HCEC 1CT (cell line): ENCODE results near the gene EPB42.
"Not testable (repeated sequence)": the region's sequence is repeated elsewhere in the genome, so short reads cannot be mapped to it uniquely, and the experiment has no call there.

Experiments
- DNase-seq: peaks from one replicate; pipeline ENCODE4 v3.0.0-alpha.2; 2017

Gene EPB42

GRCh38 chr15:43184407-43185124 lies 36.3 kb downstream of the EPB42 start:
- no peak for DNase-seq

- DNase-seq, result no peak
Observed at GRCh38 chr15:43183270-43183669, 37.5 kb downstream of the EPB42 start.

GRCh38 chr15:43177147-43177546 lies 43.7 kb downstream of the EPB42 start:
- not testable (repeated sequence) for DNase-seq

GRCh38 chr15:43175656-43176309 lies 45.0 kb downstream of the EPB42 start:
- DNase-seq, result not testable (repeated sequence)

GRCh38 chr15:43169888-43170287 lies 50.9 kb downstream of the EPB42 start:
- no peak for DNase-seq

- no peak for DNase-seq
Observed at GRCh38 chr15:43168192-43169107, 52.4 kb downstream of the EPB42 start.

- not testable (repeated sequence) for DNase-seq
Observed at GRCh38 chr15:43167261-43167660, 53.6 kb downstream of the EPB42 start.

GRCh38 chr15:43165801-43166325 lies 55.0 kb downstream of the EPB42 start:
- DNase-seq, result no peak

- no peak for DNase-seq
Observed at GRCh38 chr15:43153269-43153668, 67.5 kb downstream of the EPB42 start.

- DNase-seq, result no peak
Observed at GRCh38 chr15:43151688-43152087, 69.1 kb downstream of the EPB42 start.

- peak; percentile 99 for DNase-seq
Observed at GRCh38 chr15:43150191-43150929, 70.5 kb downstream of the EPB42 start.
